ENCODE measurements around the gene MRNIP.

Gene MRNIP

GRCh38 chr5:179860301-179860700, 1.7 kb upstream of the MRNIP start:
- FAIRE-seq (no peak), DNase-seq (ENCODE audit: insufficient read length, low spot score) (no peak)
- no peak for TF ChIP-seq CTCF (IDR thresholded peaks at IDR 0.05; ENCODE audit: insufficient read depth, missing control alignments)

DNA sequence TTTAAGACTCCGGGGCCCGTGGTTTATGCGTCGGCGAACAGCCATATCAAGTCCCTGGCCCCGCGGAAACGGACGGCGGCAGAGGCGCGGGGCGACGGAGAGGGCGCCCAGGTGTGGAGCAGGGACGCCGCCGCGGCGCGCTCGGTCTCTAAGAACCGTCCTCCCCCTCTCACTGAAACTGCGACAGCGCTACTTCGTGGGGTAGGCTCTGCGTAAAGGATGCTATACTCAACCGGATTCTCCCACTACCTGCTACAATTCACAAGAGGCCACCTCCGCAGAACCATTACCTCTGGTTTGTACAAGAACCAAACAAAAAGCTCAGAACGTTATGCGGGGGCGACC, 404 bp downstream of the MRNIP start:
- no peak for TF ChIP-seq CTCF (IDR thresholded peaks at IDR 0.05; ENCODE audit: insufficient read depth, missing control alignments)
- DNase-seq (ENCODE audit: insufficient read length, low spot score) (no peak), FAIRE-seq (no peak)

DNA sequence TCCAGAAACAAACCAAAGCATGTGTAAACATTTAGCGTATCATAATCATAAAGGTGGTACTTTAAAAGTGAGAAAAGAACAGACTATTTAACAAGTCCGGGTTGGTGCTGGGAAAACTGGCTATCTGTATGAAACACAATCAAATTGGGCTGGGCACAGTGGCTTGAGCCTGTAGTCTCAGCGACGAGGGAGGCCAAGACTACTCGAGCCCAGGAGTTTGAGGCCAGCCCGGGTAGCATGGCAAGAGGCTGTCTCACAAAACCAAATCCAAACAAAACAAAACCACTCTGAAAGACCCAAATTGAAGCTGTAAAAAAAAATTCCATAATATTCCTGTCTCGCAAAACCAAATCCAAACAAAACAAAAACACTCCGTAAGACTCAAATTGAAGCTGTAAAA, 4.3 kb downstream of the MRNIP start:
- no peak for TF ChIP-seq CTCF (IDR thresholded peaks at IDR 0.05; ENCODE audit: insufficient read depth, missing control alignments)
- DNase-seq (ENCODE audit: insufficient read length, low spot score) (no peak), FAIRE-seq (no peak)

DNA sequence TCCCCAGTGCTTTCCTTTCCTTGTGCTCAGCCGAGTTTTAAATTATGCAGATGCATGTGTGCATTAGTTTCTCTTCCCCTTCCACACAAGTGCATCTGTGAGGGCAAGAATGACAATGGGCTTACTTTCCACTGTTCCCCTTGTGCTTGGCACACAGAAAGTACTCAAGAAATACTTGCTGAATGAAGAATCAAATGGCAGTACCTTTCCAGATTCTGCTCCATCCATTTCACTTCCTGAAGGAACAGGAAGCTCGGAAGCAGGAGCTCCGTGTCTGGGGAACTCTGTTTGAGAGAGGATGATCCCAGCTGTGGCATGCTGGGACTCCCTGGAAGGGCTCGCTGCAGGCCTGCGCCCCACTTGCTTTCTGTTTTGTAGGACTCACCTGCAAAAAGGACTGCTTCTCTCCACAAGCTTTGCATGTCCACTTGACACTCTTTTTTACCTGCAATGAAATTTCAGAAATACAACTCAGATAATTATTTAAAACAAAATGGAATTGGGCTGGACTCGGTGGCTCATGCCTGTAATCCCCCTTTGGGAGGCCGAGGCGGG, 5.5 kb downstream of the MRNIP start:
- DNase-seq (ENCODE audit: insufficient read length, low spot score) (no peak), FAIRE-seq (no peak)
- no peak for TF ChIP-seq CTCF (IDR thresholded peaks at IDR 0.05; ENCODE audit: insufficient read depth, missing control alignments)

GRCh38 chr5:179841621-179842020, 17.0 kb downstream of the MRNIP start:
- DNase-seq (ENCODE audit: insufficient read length, low spot score) (no peak), FAIRE-seq (no peak)
- TF ChIP-seq CTCF (IDR thresholded peaks at IDR 0.05; ENCODE audit: insufficient read depth, missing control alignments): no peak

DNA sequence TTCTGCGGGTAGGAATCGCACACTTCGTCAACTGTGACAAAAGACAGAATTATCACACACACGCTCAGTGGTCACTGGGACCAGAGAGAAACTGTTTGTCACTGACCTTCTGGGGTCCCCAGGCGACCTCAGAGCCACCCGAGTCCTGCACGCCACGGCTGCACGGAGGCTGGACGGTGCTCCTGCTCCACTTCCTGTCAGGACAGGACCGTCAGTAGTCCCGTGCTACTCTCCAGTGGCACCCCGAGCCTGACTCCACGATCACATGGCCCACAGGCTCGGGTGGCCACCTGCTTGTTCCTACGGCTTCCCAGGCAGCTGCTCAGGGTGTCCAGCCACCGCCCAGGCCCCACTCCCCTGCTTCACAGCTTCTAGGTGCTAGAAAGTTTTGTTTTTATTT, 17.9 kb downstream of the MRNIP start:
- TF ChIP-seq CTCF (IDR thresholded peaks at IDR 0.05; ENCODE audit: insufficient read depth, missing control alignments): no peak
- FAIRE-seq (no peak), DNase-seq (ENCODE audit: insufficient read length, low spot score) (no peak)

- DNase-seq (ENCODE audit: insufficient read length, low spot score) (no peak), FAIRE-seq (no peak)
- TF ChIP-seq CTCF (IDR thresholded peaks at IDR 0.05; ENCODE audit: insufficient read depth, missing control alignments): no peak
Measured at GRCh38 chr5:179840321-179840720, 18.3 kb downstream of the MRNIP start.

Measured in D721Med (cell line).